NOMO-1 (cell line): ENCODE data around the gene GPALPP1.
"Not testable (repeated sequence)": the region's sequence is repeated elsewhere in the genome, so short reads cannot be mapped to it uniquely, and the experiment has no call there.

Experiments used
- DNase-seq, 2 experiments: peaks; one replicate each; lab custom pipeline; 2025; ENCODE audit not compliant: unreplicated experiment in 2 of 2; lab: John Stamatoyannopoulos, UW

The GPALPP1 gene

DNA sequence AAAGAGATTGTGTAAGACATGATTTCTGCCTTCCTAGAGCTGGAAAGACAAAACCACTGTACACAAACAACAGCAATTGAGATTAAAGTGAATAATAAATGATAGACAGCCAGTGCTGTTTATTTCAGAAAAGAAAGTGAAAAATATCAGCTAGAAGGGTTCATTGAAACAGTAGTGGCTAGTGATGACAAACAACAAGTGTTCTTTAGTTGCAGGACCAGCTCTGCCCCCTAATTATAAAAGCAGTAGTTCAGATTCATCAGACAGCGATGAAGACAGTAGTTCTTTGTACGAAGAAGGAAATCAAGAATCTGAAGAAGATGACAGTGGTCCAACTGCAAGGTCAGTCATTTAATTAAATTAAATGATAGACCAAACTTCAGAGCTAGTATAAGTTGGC lies 14.8 kb downstream of the GPALPP1 start:
- no peak for DNase-seq

- no peak for DNase-seq
Observed at GRCh38 chr13:45007225-45007624, 17.9 kb downstream of the GPALPP1 start.

- DNase-seq: no peak
Observed at GRCh38 chr13:45007823-45008222, 18.5 kb downstream of the GPALPP1 start.

GRCh38 chr13:45011198-45011597 lies 21.9 kb downstream of the GPALPP1 start:
- DNase-seq: no peak

GRCh38 chr13:45015300-45015699 lies 26.0 kb downstream of the GPALPP1 start:
- no peak for DNase-seq

GRCh38 chr13:45016792-45017425 lies 27.6 kb downstream of the GPALPP1 start:
- no peak for DNase-seq

- DNase-seq: not testable (repeated sequence)
Observed at GRCh38 chr13:45019981-45020380, 30.6 kb downstream of the GPALPP1 start.

GRCh38 chr13:45021250-45021649 lies 31.9 kb downstream of the GPALPP1 start:
- no peak for DNase-seq

- DNase-seq: no peak
Observed at GRCh38 chr13:45024847-45025246, 35.5 kb downstream of the GPALPP1 start.

GRCh38 chr13:45034342-45034741 lies 45.0 kb downstream of the GPALPP1 start:
- DNase-seq: no peak

DNA sequence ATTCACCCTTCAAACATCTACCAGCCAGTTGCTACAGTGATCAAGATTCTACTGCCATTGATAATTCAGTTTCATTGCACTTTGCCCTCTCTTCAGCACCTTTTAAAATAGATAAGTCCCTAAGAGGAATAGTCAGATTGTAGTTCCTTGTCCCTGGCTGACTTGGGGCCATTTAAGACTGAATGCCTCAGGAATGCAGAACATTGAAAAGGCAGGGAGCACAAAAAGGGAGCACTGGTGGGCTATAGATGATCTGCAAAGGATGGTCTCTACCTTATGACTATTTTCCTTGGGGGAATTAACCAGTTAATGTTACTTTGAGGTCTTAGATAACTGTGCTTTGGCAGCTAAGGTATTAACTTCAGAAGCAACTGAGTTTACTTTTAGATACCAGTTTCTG lies 46.9 kb downstream of the GPALPP1 start:
- no peak for DNase-seq

DNA sequence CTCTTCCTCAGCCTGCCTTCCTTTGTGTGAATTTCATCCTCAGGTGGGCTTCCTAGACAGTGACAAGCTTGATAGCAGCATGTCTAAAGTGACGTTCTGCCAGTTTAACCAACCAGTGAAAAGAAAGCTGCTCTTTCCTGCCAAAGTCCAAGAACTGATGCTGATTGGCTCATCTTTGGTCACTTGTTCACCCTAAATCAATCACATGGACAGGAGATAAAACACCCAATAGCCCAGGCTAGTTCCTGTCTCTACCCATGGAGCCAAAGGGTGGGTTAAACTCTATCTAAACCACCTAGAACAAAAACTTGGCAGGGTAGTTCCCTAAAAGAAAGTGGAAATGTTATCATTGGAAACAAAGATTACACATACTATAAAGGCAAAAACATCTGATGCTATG lies 50.8 kb downstream of the GPALPP1 start:
- no peak for DNase-seq

DNA sequence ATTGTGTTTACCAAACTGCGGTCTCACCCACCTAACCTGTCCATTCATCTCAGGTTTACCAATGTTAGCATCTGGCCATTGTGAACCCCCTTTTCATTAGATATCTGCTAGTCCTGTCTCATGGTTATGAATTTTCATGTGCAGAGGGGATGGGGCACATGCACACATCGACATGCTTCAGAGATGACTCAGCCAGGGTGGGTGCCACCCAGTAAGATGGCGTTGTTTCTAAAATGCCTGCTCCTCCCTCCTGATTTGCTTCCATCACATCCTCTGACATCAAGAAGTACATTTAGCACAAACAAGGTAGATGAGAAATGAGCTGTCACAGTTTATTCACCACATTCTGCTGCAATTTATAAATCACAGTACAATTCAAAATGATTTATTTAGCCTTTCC lies 51.3 kb downstream of the GPALPP1 start:
- DNase-seq: no peak

GRCh38 chr13:45042539-45042938 lies 53.2 kb downstream of the GPALPP1 start:
- DNase-seq: no peak

- no peak for DNase-seq
Observed at GRCh38 chr13:45046445-45046844, 57.1 kb downstream of the GPALPP1 start.

DNA sequence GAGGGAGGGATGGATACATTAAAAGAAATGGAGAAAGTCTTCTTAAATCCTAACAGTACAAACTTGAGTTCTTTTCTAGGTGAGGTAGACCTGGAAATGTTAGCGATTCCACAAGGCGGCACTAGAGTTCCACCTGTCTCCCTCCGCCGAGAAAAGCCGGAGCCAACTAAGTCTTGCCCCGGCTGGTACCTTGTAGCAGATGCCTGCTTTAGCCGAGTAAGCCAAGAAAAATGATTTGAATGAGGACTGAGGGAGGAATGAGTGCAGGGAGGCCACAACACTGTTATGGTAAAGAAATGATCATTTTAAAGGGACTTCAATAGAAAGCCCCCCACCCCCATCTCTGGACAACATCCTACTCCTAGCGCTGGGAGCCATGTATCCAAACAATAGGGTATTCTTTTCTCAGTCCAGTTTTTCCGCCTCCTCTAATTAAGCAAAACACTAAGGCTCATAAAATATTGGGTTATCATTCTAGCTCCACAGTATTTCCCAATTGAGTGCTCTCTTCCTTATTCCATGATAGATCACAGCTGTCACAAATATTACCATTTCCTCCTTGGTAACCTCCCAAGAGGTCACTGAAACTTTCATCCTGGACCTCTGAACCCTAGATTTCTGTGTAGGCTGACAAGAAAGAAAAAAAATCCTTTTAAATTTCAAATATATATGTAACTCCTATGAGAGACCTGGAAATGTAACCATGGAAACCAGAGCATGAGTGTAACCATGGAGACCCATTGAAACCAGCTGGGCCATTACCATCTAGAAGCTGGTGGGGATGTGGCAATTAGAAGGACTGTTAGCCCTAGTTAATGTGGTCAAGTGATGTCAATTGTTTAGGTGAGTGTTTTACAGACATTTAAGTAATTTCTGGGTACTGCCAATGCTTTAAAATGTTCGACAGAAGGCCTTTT lies 58.3 kb downstream of the GPALPP1 start:
- peak; percentile 49 to 66 for DNase-seq

- DNase-seq: peak in 1 of 2 experiments; percentile 5
Observed at GRCh38 chr13:45048890-45049407, 59.6 kb downstream of the GPALPP1 start.

- DNase-seq: no peak
Observed at GRCh38 chr13:45049478-45049877, 60.1 kb downstream of the GPALPP1 start.

DNA sequence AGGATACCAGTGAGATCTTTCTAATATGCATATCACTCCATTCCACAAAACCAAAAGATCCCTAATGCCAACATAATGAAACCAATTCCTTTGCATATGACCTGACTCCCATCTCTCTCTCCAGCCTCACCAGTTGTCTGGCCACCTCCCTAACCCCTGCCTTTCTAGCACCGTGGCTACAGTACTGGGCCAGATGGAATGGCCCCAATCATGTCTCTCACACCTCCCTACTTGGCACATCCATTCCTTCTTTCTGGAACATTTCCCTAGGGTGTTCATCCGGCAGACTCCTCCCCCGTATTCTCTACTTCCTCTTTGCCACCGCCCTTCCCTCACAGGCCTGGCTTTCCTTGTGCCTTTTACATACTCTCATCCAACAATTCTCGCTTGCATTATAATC lies 62.0 kb downstream of the GPALPP1 start:
- DNase-seq: no peak

GRCh38 chr13:45055198-45055901 lies 66.0 kb downstream of the GPALPP1 start:
- DNase-seq: peak; percentile 58 to 89
